HTERT RPE-1 (cell line): ENCODE results near the gene PNPLA7.

Experiments
- in situ Hi-C: fragments of 300-500 bp; cut with MboI; formaldehyde crosslinking; loops from 4 replicates; pipeline ENCODE4 v1.14.3; 2020; ENCODE audit warnings: low sequenced_read_pairs

The PNPLA7 gene

DNA sequence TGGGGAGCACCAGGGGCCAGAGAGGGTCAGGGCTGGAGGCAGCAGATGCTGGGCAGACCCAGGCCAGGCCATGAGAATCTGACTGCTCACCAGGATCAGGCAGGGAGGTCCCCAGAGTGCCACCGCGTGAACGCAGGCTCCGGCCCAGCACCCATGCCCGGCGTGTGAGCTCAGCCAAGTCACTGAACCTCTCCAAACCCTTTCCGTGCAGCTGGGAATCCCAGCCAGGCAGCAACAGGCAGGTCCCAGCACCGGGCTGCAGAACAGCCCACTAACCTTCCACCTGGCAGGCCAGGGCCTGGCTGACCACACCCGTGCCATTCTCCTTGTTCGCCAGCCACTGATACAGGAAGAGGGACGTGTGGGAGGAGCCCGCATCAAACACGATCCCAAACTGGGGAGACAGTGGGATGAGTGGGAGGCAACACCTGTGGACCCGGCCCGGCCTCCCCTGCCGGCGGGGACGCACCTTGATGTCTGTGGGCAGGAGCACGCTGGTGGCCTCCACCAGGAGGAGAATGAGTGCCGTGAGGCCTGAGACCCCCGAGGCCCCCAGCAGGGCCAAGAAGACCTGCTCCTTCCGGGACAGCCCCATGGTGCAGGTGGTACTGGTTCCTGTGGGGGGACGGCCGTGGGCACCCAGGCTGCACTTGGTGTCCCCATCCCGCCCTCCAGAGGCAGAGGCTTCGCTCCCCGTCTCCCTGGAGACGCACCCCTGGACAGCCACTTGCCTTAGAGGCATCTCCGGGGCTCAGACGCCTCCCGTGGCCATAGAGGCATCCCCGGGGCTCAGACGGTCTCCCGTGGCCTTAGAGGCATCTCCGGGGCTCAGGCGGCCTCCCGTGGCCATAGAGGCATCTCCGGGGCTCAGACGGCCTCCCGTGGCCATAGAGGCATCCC, 112.3 kb downstream of the PNPLA7 start:
- in situ Hi-C loops = no loop called here

DNA sequence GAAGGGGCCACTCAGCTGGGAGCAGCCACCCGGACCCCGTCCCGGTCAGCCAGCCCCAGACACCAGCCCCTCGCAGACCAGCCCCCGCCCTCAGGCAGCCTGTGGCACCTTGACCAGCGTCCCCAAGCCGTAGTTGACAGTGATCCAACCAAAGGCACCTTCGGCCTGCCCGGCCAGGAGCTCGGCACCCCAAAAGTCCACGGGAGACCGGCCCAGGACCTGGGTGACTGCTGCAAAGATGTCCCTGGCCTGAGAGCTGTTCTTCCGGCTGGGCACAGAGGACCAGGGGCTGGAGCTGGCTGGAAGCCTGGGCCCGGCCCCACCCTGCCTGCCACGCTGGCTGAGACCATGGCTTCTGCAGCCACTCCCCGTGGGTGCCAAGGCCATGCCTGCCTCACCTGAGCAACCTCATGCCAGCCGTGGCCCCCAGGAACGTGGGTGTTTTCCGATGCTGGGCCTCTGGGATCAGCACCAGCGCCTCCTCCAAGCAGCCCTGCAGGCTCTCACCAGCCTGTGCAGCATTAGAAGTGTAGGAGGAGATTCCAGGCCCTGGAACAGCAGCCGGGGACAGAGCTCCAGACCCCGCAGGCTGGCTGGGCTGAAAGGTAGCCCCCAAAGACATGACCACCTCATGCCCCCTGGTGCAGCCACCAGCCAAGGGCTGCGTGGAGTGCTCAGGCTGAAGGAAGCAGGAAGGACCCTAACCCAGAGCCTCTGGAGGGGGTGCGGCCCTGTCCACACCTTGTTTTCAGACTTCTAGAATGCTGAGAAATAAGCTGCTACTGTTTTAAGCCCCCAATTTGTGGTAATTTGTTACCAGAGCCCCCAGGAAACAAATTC, 113.2 kb downstream of the PNPLA7 start:
- in situ Hi-C loops = no loop called here

GRCh38 chr9:137435980-137436760, 114.0 kb downstream of the PNPLA7 start:
- in situ Hi-C loops = no loop called here

DNA sequence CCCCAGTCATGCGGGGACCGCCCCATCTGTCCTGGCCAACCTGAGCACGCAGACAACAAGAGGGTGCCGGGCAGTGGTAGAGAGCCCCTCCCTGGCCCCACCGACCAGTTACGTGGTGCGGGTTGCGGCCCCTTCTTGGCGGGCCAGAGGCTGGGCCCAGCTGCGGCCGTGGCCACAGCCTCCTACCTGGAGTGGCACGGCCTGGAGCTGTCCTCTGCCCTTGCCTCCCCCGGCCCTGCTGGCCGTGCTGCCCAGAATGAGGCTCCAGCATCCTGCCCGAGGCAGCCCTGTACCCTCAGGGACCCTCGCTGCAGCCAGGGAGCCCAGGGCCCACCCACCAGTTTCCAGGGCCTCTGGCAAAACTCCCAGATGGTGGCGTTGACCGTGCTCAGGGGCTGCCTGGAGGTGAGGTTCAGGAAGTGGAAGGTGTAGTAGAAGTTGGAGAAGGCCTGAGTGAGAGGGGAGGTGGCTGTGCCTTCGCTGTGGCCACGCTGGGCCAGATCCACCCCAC, 114.8 kb downstream of the PNPLA7 start:
- in situ Hi-C loops = no loop called here

DNA sequence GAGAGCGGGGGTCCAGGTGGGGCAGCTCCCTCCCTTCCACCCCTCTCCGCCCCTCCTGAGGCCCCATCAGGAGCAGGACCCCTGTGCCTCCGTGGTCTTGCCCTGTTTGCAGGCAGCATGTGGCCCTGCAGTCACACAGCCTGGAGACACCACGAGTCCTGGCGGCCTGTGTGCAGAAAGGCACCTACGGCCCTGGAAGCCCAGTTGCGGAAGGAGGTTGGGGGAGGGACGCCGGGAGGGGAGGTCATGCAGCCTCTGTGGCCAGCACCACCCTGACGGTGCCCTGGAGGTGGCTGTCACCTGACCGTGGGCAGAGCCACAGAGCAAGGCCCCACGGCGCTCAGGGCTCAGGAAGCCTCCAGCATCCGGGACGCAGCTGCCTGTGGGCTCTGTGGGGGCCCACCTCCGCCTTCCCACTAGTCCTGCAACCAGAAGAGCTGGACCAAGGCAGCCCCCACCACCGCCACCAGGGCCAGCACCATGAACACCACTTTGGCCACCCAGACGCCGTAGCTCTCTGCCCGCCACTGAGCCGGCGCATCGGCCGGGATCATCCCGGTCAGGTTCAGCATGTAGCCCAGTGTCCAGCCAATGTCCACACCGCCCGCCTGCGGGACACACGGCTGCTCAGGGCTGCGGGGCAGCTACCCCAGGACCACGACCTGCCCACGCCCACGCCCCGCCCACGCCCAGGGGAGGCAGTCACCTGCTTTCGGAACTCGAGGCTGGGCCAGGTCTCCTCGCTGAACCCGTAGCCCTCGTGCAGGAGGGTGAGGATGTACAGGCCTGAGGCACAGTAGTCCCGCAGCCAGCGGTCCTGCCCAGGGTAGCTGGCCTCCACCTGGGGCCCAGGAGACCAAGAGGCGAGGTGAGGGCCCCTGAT, 115.5 kb downstream of the PNPLA7 start:
- in situ Hi-C loops = no loop called here

DNA sequence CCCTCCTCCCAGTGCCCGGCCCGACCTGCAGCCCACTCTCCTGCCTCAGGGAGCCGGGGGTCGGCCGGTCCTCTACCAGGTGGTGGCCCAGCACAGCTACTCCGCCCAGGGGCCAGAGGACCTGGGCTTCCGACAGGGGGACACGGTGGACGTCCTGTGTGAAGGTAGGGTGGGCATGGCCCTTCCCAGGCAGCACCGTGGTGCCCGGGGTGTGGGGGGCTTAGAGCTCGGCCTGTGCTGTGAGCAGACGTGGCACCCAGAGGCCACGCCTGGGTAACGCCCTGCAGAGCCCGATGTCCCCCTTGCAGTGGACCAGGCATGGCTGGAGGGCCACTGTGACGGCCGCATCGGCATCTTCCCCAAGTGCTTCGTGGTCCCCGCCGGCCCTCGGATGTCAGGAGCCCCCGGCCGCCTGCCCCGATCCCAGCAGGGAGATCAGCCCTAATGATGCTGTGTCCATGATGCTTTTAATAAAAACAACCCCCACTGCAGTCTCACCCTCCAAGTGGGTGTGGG, 116.2 kb downstream of the PNPLA7 start:
- in situ Hi-C loops = no loop called here

GRCh38 chr9:137433349-137433915, 116.8 kb downstream of the PNPLA7 start:
- in situ Hi-C loops = no loop called here

DNA sequence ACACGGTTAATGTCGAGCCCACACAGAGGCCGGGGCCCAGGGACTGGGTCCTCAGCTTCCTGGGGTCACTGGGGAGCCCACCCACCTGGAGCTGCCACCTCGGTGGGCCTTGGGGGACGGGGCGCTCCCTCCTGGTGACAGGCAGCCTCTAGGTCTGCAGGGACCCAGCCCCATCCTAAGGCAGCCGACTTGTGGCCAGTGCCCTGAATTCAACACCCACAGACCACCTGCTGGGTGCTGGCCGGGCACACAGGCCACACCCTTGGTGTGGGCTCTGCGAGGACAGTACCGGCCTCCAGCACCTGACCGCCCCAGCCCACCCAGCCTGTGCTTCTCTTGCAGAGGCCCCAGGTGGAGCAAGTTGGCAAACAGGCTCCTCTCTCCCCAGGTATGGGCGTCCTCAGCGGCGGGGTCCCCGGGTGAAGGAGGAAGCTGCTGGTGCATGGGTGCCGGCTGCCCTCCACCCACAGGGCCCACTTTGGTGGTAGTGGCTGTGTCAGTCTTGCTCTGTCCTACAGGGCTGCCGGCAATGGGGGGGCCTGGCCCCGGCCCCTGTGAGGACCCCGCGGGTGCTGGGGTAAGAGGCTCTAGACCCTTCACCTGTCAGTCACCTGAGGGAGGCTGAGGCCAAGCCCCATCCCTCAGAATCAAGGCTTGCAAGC, 117.4 kb downstream of the PNPLA7 start:
- in situ Hi-C loops = no loop called here

- in situ Hi-C loops = no loop called here
Measured at GRCh38 chr9:137431416-137431931, 118.7 kb downstream of the PNPLA7 start.

GRCh38 chr9:137430723-137431415, 119.3 kb downstream of the PNPLA7 start:
- in situ Hi-C loops = no loop called here

GRCh38 chr9:137429974-137430722, 120.1 kb downstream of the PNPLA7 start:
- in situ Hi-C loops = no loop called here

- in situ Hi-C loops = no loop called here
Measured at GRCh38 chr9:137429546-137429890, 120.7 kb downstream of the PNPLA7 start.

GRCh38 chr9:137428841-137429545, 121.2 kb downstream of the PNPLA7 start:
- in situ Hi-C loops = no loop called here

DNA sequence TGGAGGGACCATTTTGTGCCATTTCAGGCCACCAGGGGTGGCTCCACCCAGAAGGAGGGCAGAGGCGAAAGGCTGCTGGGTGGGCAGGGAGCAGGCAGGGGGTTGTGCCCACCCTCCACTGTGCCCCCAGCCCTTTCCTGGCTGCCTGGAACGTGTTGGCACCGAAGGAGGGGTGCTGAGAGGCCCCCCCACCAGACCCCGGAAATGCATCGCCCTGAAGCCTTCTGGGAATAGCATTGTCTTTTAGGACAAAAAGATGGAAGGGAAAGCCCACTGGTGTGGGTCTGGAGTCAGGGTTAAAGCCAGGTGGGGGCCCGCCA, 121.9 kb downstream of the PNPLA7 start:
- in situ Hi-C loops = no loop called here

GRCh38 chr9:137427454-137428310, 122.5 kb downstream of the PNPLA7 start:
- in situ Hi-C loops = no loop called here
